ENCODE results near the gene JTB. TPM values are rescaled to one million over a fixed set of nuclear protein-coding genes. Genes with fewer than 3 reads are reported as not detected.

The JTB gene
- polyA plus RNA-seq, 3 donors = 150 to 391 (median 312) TPM

DNA sequence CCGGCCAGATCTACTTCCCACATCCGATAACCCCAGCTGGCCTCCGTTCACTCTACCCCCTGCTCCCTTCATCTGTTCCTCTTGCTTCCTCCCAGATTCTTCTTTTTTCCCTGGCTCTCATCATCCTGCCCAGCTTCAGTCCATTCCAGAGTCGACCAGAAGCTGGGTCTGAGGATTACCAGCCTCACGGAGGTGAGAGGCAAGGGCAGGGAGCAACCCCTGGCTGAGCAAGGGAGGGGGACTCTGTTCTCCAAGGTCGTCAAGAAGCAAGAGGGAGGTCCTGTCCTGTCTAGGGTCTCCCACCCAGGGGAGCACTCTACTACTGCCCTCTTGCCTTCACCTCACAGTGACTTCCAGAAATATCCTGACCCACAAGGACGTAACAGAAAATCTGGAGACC lies 3.9 kb downstream of the JTB start:
- H3K4me3 ChIP-seq (replicated peaks in 1 of 3; ENCODE audit: low read depth in 2 of 3, low read length in 3 of 3) = no peak overlapping the region
- H3K9me3 Mint-ChIP-seq = no peaks in the 10 kb centered on the region
- peaks cover 25 to 33% of the 10 kb centered on the region in 2 donors for H3K36me3 Mint-ChIP-seq
- peaks cover 6% of the 10 kb centered on the region for H4K20me1 ChIP-seq (ENCODE audit: insufficient read depth, low read length)
- peaks cover 23 to 31% of the 10 kb centered on the region in 2 donors for H3K36me3 ChIP-seq (replicated peaks in 1 of 2; ENCODE audit: control insufficient read depth in 1 of 2, insufficient read depth in 2 of 2, low read length in 2 of 2)
- H3K79me2 ChIP-seq (ENCODE audit: insufficient read depth, low read length) = peaks cover 26% of the 10 kb centered on the region
- peaks cover 48% of the 10 kb centered on the region for H3K4me1 Mint-ChIP-seq
- no peak overlapping the region for H3K27ac ChIP-seq (ENCODE audit: low read depth in 1 of 2, low read length in 2 of 2)
- no peak overlapping the region for H3K4me2 ChIP-seq (replicated peaks; ENCODE audit: extremely low read depth, low read length, poor library complexity, severe bottlenecking)
- 94% methylated on average over 5 of the region's 7 CpGs for WGBS (ENCODE audit: insufficient coverage)
- DNase-seq = no peak
- intact Hi-C loops (cut with micrococcal nuclease) = no loop called here
- no peak overlapping the region for H2AFZ ChIP-seq (ENCODE audit: insufficient read depth, low read depth, low read length, poor library complexity, severe bottlenecking)
- H3K9ac ChIP-seq (ENCODE audit: insufficient read depth, low read length, poor library complexity, severe bottlenecking) = no peak overlapping the region
- peaks cover 20 to 33% of the 10 kb centered on the region in 2 donors for H3K4me1 ChIP-seq (ENCODE audit: control insufficient read depth in 1 of 2, insufficient read depth in 2 of 2, low read length in 2 of 2)
- H3K27me3 ChIP-seq (ENCODE audit: control insufficient read depth in 2 of 2, insufficient read depth in 2 of 2, low read length in 2 of 2) = no peaks in the 10 kb centered on the region
- H3K27ac Mint-ChIP-seq = peak overlapping the region in 3 of 7 donors; percentile 4 to 30 (median 9)
- peaks cover 0 to 6% (median 2%) of the 10 kb centered on the region in 3 donors for H3K27me3 Mint-ChIP-seq (ENCODE audit: low read depth in 3 of 3)
- no peak overlapping the region for H3K4me3 Mint-ChIP-seq
- no peaks in the 10 kb centered on the region for H3K9me3 ChIP-seq (replicated peaks in 1 of 2; ENCODE audit: control insufficient read depth in 1 of 2, insufficient read depth in 1 of 2, low read length in 2 of 2)
- TF ChIP-seq, protein P1, sequence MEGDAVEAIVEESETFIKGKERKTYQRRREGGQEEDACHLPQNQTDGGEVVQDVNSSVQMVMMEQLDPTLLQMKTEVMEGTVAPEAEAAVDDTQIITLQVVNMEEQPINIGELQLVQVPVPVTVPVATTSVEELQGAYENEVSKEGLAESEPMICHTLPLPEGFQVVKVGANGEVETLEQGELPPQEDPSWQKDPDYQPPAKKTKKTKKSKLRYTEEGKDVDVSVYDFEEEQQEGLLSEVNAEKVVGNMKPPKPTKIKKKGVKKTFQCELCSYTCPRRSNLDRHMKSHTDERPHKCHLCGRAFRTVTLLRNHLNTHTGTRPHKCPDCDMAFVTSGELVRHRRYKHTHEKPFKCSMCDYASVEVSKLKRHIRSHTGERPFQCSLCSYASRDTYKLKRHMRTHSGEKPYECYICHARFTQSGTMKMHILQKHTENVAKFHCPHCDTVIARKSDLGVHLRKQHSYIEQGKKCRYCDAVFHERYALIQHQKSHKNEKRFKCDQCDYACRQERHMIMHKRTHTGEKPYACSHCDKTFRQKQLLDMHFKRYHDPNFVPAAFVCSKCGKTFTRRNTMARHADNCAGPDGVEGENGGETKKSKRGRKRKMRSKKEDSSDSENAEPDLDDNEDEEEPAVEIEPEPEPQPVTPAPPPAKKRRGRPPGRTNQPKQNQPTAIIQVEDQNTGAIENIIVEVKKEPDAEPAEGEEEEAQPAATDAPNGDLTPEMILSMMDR (IDR thresholded peaks at IDR 0.05) = no peak

DNA sequence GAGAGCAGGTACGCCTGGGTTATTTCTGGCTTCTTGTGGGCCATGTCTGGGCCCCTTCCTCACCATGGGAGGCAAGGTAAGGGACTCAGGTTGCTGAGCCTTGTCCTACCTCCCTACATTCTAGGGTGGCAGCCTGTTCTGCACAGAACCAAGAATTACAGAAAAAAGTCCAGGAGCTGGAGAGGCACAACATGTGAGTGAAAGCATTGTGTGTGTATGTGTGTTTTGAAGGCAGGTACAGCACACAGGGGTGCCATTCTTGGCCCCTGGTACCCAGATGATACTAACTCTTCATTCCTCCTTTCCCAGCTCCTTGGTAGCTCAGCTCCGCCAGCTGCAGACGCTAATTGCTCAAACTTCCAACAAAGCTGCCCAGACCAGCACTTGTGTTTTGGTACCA lies 4.4 kb downstream of the JTB start:
- H3K4me3 ChIP-seq (replicated peaks in 1 of 3; ENCODE audit: low read depth in 2 of 3, low read length in 3 of 3) = no peak overlapping the region
- H3K9ac ChIP-seq (ENCODE audit: insufficient read depth, low read length, poor library complexity, severe bottlenecking) = no peak overlapping the region
- Mint-ChIP-seq H3K4me1 (peaks cover 48% of the 10 kb centered on the region), H3K9me3 (no peaks in the 10 kb centered on the region), H3K27me3 (ENCODE audit: low read depth in 3 of 3) (peaks cover under 1 to 6% (median 2%) of the 10 kb centered on the region in 3 donors), H3K36me3 (peaks cover 25 to 33% of the 10 kb centered on the region in 2 donors), H3K27ac (peak overlapping the region in 1 of 7 donors; percentile 46), H3K4me3 (no peak overlapping the region)
- TF ChIP-seq, protein P1 (IDR thresholded peaks at IDR 0.05) = no peak
- H3K79me2 ChIP-seq (ENCODE audit: insufficient read depth, low read length) = peaks cover 28% of the 10 kb centered on the region
- H4K20me1 ChIP-seq (ENCODE audit: insufficient read depth, low read length) = peaks cover 6% of the 10 kb centered on the region
- no peak overlapping the region for H3K27ac ChIP-seq (ENCODE audit: low read depth in 1 of 2, low read length in 2 of 2)
- no peaks in the 10 kb centered on the region for H3K9me3 ChIP-seq (replicated peaks in 1 of 2; ENCODE audit: control insufficient read depth in 1 of 2, insufficient read depth in 1 of 2, low read length in 2 of 2)
- 90% methylated on average over 3 of the region's 3 CpGs for WGBS (ENCODE audit: insufficient coverage)
- H3K4me2 ChIP-seq (replicated peaks; ENCODE audit: extremely low read depth, low read length, poor library complexity, severe bottlenecking) = no peak overlapping the region
- H2AFZ ChIP-seq (ENCODE audit: insufficient read depth, low read depth, low read length, poor library complexity, severe bottlenecking) = no peak overlapping the region
- H3K27me3 ChIP-seq (ENCODE audit: control insufficient read depth in 2 of 2, insufficient read depth in 2 of 2, low read length in 2 of 2) = no peaks in the 10 kb centered on the region
- intact Hi-C loops (cut with micrococcal nuclease) = no loop called here
- DNase-seq = no peak
- peaks cover 20 to 33% of the 10 kb centered on the region in 2 donors for H3K4me1 ChIP-seq (ENCODE audit: control insufficient read depth in 1 of 2, insufficient read depth in 2 of 2, low read length in 2 of 2)
- H3K36me3 ChIP-seq (replicated peaks in 1 of 2; ENCODE audit: control insufficient read depth in 1 of 2, insufficient read depth in 2 of 2, low read length in 2 of 2) = peaks cover 23 to 31% of the 10 kb centered on the region in 2 donors
